Loucy (cell line): Measurements from ENCODE around the gene B4GALNT3.

Source experiments
- H2AFZ ChIP-seq: fragments of 200-600 bp; sonication (generic); 2 replicates; pipeline ENCODE4 v1.6.0; 2016; ENCODE audit warnings: antibody characterized with exemption, mild to moderate bottlenecking, low read length, moderate library complexity
- H3F3A ChIP-seq: fragments of 200-600 bp; 2 replicates; pipeline ENCODE4 v1.6.0; 2016; ENCODE audit warnings: antibody characterized with exemption, low read depth, mild to moderate bottlenecking
- H3K27me3 ChIP-seq: fragments of 200-600 bp; sonication (generic); 2 replicates; pipeline ENCODE4 v1.6.1; 2014; ENCODE audit warnings: low read length, mild to moderate bottlenecking; ENCODE audit not compliant: insufficient read depth, poor library complexity, severe bottlenecking
- H3K36me3 ChIP-seq: fragments of 200-600 bp; sonication (generic); 2 replicates; pipeline ENCODE4 v1.6.1; 2016; ENCODE audit warnings: low read length; ENCODE audit not compliant: insufficient read depth
- H3K4me1 ChIP-seq: fragments of 200-600 bp; sonication (generic); 2 replicates; pipeline ENCODE4 v1.5.1; 2014; ENCODE audit warnings: low read length, mild to moderate bottlenecking; ENCODE audit not compliant: insufficient read depth, poor library complexity, severe bottlenecking
- H3K4me2 ChIP-seq: fragments of 200-600 bp; sonication (generic); 2 replicates; pipeline ENCODE4 v1.6.0; 2014; ENCODE audit warnings: antibody characterized with exemption, low read length, low read depth, mild to moderate bottlenecking; ENCODE audit not compliant: poor library complexity, severe bottlenecking
- H3K4me3 ChIP-seq: fragments of 200-600 bp; sonication (generic); 2 replicates; pipeline ENCODE4 v1.5.1; 2014; ENCODE audit warnings: low read length, mild to moderate bottlenecking, mixed read lengths; ENCODE audit not compliant: poor library complexity, severe bottlenecking
- H3K79me2 ChIP-seq: fragments of 200-600 bp; sonication (generic); 2 replicates; pipeline ENCODE4 v1.6.1; 2014; ENCODE audit warnings: low read length; ENCODE audit not compliant: insufficient read depth
- H3K9ac ChIP-seq: fragments of 200-600 bp; sonication (generic); 2 replicates; pipeline ENCODE4 v1.6.0; 2014; ENCODE audit warnings: mild to moderate bottlenecking, low read depth, low read length, moderate library complexity; ENCODE audit not compliant: poor library complexity, severe bottlenecking
- H3K9me2 ChIP-seq: fragments of 200-600 bp; sonication (generic); replicated peaks from 2 replicates; pipeline ENCODE4 v1.6.1; 2016; ENCODE audit warnings: low read depth, low read length, mixed read lengths
- H3K9me3 ChIP-seq: fragments of 200-600 bp; sonication (generic); 2 replicates; pipeline ENCODE4 v1.6.1; 2014; ENCODE audit warnings: mild to moderate bottlenecking, antibody characterized with exemption, low read length, low read depth; ENCODE audit not compliant: insufficient read depth
- H4K20me1 ChIP-seq: fragments of 200-600 bp; sonication (generic); 2 replicates; pipeline ENCODE4 v1.6.0; 2014; ENCODE audit warnings: antibody characterized with exemption, low read length, mild to moderate bottlenecking; ENCODE audit not compliant: insufficient read depth, poor library complexity, severe bottlenecking
- EZH2phosphoT487 ChIP-seq: fragments of 200-600 bp; IDR thresholded peaks from 2 replicates; pipeline ENCODE4 v1.6.1; 2018; ENCODE audit warnings: antibody characterized with exemption, mild to moderate bottlenecking, moderate library complexity, borderline replicate concordance
- TF ChIP-seq, protein P1 (sequence below): fragments of 200-600 bp; sonication (generic); conservative IDR thresholded peaks from 2 replicates; pipeline ENCODE4 v1.5.1; 2014; ENCODE audit warnings: mild to moderate bottlenecking, antibody characterized with exemption, low read length

Gene B4GALNT3

DNA sequence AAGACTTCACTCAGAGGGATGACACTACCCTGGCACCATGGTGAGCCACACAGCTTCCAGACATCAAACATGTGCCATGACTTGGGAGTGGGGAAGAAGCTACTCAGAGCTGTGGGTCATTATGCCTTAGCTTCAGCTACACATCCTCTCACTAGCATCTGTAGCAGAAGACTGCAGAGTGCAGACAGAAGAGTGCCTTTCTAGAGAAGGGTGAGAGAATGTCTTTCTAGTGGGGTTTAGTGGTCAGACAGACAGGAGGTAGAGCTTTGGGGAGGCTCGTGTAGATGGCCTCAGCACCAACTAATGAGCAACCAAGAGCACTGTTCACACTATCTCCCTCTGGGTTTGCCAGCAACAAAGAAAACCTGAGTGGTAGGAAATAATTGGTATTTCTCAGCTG, 4.9 kb upstream of the B4GALNT3 start:
- Histone ChIP-seq H3K27me3 (no peaks in the 10 kb centered on the region), H3K9me3 (no peaks in the 10 kb centered on the region), H3K4me3 (no peak overlapping the region), H3K4me2 (no peak overlapping the region), H3K4me1 (no peaks in the 10 kb centered on the region), H3K9ac (no peak overlapping the region), H2AFZ (no peak overlapping the region), H3K9me2 (no peaks in the 10 kb centered on the region), H3K79me2 (no peaks in the 10 kb centered on the region), H3K36me3 (no peaks in the 10 kb centered on the region), H4K20me1 (no peaks in the 10 kb centered on the region), H3F3A (peaks cover 9% of the 10 kb centered on the region; the same call in 1 of the 2 replicates)
- no peak for TF ChIP-seq EZH2phosphoT487
- TF ChIP-seq, protein P1, sequence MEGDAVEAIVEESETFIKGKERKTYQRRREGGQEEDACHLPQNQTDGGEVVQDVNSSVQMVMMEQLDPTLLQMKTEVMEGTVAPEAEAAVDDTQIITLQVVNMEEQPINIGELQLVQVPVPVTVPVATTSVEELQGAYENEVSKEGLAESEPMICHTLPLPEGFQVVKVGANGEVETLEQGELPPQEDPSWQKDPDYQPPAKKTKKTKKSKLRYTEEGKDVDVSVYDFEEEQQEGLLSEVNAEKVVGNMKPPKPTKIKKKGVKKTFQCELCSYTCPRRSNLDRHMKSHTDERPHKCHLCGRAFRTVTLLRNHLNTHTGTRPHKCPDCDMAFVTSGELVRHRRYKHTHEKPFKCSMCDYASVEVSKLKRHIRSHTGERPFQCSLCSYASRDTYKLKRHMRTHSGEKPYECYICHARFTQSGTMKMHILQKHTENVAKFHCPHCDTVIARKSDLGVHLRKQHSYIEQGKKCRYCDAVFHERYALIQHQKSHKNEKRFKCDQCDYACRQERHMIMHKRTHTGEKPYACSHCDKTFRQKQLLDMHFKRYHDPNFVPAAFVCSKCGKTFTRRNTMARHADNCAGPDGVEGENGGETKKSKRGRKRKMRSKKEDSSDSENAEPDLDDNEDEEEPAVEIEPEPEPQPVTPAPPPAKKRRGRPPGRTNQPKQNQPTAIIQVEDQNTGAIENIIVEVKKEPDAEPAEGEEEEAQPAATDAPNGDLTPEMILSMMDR = no peak

DNA sequence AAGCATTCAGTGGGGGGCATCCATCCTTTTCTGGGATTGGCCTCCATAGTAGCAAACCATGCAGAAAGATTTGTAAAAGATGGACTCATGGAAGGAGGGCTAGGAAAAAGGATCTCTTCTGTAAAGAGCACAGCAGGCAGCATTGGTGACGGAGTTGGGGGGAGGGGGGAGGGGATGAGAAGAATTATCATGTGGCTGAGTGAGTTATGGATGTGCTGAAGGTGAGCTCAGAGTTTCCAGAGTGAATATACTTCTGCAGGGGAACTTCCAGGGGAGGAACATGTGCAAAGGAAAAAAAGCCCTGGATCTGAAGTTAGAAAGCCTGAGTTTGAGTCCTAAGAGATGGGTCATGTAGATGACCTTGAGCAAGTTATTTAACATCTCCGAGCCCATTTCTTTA, 3.9 kb upstream of the B4GALNT3 start:
- H2AFZ ChIP-seq = no peak overlapping the region
- TF ChIP-seq EZH2phosphoT487 = no peak
- TF ChIP-seq, protein P1 = no peak
- no peak overlapping the region for H3K4me3 ChIP-seq
- no peaks in the 10 kb centered on the region for H4K20me1 ChIP-seq
- H3K4me2 ChIP-seq = no peak overlapping the region
- no peaks in the 10 kb centered on the region for H3K27me3 ChIP-seq
- no peaks in the 10 kb centered on the region for H3K9me3 ChIP-seq
- no peaks in the 10 kb centered on the region for H3K4me1 ChIP-seq
- peaks cover 9% of the 10 kb centered on the region; the same call in 1 of the 2 replicates for H3F3A ChIP-seq
- H3K79me2 ChIP-seq = no peaks in the 10 kb centered on the region
- no peaks in the 10 kb centered on the region for H3K9me2 ChIP-seq
- H3K36me3 ChIP-seq = no peaks in the 10 kb centered on the region
- H3K9ac ChIP-seq = no peak overlapping the region

DNA sequence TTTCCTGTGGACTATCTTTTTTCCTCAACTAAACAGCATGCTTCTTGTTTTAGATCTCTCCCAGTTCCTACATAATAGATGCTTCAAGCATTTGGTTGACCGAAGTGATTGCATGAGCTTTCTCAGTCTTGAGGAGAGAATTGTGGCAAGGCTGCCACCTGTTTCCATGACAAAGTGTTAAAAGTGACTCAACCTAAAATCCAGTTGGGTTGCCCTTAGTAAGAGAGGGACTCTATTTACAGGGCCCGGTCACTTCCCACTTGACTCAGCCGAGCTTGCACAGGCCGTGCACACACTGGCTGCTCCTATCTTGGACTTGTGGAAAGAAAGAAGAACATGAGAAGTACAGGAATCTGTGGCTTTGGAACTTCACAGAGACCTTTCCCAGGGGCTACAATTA, 2.1 kb upstream of the B4GALNT3 start:
- no peak overlapping the region for H3K4me2 ChIP-seq
- no peak overlapping the region for H2AFZ ChIP-seq
- TF ChIP-seq EZH2phosphoT487 = no peak
- TF ChIP-seq, protein P1 = no peak
- H4K20me1 ChIP-seq = no peaks in the 10 kb centered on the region
- no peak overlapping the region for H3K4me3 ChIP-seq
- H3K36me3 ChIP-seq = no peaks in the 10 kb centered on the region
- no peaks in the 10 kb centered on the region for H3K9me3 ChIP-seq
- H3K9ac ChIP-seq = no peak overlapping the region
- H3F3A ChIP-seq = peaks cover 8% of the 10 kb centered on the region; the same call in 1 of the 2 replicates
- H3K4me1 ChIP-seq = no peaks in the 10 kb centered on the region
- H3K27me3 ChIP-seq = no peaks in the 10 kb centered on the region
- no peaks in the 10 kb centered on the region for H3K79me2 ChIP-seq
- H3K9me2 ChIP-seq = no peaks in the 10 kb centered on the region
